Nephron (organoid): Measurements from ENCODE around the gene UBAC2.

ENCODE experiments used
- H3K27ac Mint-ChIP-seq, 3 experiments: 2 replicates each; pipeline ENCODE4 v1.8.0; 2020; ENCODE audit warnings: mixed read lengths in 3 of 3, mild to moderate bottlenecking in 2 of 3, moderate library complexity in 1 of 3
- H3K27me3 Mint-ChIP-seq: 2 replicates; pipeline ENCODE4 v1.8.0; 2021; ENCODE audit warnings: low read depth, mild to moderate bottlenecking, moderate library complexity, mixed read lengths
- H3K36me3 Mint-ChIP-seq: 2 replicates; pipeline ENCODE4 v1.8.0; 2020; ENCODE audit warnings: low read depth, mixed read lengths
- H3K4me1 Mint-ChIP-seq: 2 replicates; pipeline ENCODE4 v1.8.0; 2020; ENCODE audit warnings: mixed read lengths
- H3K4me3 Mint-ChIP-seq, 3 experiments: 2 replicates each; pipeline ENCODE4 v1.8.0; 2020; ENCODE audit warnings: mild to moderate bottlenecking in 3 of 3, mixed read lengths in 3 of 3, moderate library complexity in 2 of 3
- H3K9me3 Mint-ChIP-seq: 2 replicates; pipeline ENCODE4 v1.8.0; 2020; ENCODE audit warnings: mixed read lengths
- TF ChIP-seq, protein P1 (sequence below), 3 experiments: fragments of 200-600 bp; sonication (generic); IDR thresholded peaks; one replicate each; pipeline ENCODE4 v1.5.0; 2021; ENCODE audit warnings: antibody characterized with exemption in 3 of 3; ENCODE audit not compliant: unreplicated experiment in 3 of 3

UBAC2 gene

DNA sequence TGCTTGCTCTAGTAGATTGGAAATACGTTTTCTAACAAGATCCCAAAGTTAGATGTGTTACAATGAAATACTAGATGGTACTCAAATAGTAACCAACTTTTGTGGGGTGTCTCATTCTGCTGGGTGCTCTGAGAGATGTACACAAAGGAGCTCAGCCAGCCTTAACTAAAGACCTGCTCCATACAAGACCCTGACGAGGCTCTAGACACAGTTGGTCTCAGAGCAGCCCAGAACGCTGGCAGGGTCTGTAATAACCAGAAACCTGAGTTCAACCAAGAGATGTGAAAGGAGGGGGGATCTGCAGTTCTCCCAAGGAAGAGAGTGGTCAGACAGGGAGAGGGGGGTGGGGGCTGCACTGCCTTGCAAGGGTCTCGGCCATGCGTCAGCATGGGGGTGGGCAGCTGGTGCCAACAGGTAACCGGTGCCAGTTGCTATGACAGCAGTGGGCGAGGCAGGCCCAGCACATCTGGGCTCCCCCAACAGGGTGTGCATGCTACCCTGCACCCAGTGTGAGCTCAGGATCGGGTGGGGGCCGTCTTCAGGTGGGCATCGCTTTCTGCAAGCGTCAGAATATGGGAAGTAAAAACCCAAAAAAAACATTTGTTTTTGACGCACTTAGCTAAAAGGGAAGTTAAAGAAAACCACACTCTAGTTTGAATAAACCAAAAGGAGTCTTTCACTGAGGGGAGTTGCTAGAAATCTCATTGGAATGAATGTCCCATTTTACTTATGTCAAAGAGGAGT lies 174.5 kb downstream of the UBAC2 start:
- Mint-ChIP-seq H3K4me1 (no peaks in the 10 kb centered on the region), H3K27me3 (no peaks in the 10 kb centered on the region), H3K9me3 (no peaks in the 10 kb centered on the region), H3K4me3 (no peak overlapping the region), H3K27ac (no peak overlapping the region), H3K36me3 (peaks cover 59% of the 10 kb centered on the region)
- TF ChIP-seq, protein P1, sequence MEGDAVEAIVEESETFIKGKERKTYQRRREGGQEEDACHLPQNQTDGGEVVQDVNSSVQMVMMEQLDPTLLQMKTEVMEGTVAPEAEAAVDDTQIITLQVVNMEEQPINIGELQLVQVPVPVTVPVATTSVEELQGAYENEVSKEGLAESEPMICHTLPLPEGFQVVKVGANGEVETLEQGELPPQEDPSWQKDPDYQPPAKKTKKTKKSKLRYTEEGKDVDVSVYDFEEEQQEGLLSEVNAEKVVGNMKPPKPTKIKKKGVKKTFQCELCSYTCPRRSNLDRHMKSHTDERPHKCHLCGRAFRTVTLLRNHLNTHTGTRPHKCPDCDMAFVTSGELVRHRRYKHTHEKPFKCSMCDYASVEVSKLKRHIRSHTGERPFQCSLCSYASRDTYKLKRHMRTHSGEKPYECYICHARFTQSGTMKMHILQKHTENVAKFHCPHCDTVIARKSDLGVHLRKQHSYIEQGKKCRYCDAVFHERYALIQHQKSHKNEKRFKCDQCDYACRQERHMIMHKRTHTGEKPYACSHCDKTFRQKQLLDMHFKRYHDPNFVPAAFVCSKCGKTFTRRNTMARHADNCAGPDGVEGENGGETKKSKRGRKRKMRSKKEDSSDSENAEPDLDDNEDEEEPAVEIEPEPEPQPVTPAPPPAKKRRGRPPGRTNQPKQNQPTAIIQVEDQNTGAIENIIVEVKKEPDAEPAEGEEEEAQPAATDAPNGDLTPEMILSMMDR (IDR thresholded peaks at IDR 0.05; ENCODE audit: unreplicated experiment in 3 of 3) = no peak

DNA sequence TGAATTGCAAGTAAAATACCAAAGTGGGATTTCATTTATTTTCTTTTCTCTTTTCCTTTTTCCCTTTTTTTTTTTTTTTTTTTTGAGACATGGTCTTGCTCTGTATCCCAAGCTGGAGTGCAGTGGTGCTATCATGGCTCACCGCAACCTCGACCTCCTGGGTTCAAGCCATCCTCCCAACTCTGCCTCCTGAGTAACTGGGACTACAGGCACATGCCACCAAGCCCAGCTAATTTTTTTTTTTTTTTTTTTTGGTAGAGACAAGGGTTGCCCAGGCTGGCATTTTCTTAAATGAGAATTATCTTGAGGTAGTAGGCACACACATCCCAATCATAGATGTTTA lies 175.1 kb downstream of the UBAC2 start:
- Mint-ChIP-seq H3K4me1 (no peaks in the 10 kb centered on the region), H3K9me3 (no peaks in the 10 kb centered on the region), H3K4me3 (no peak overlapping the region), H3K27me3 (no peaks in the 10 kb centered on the region), H3K27ac (no peak overlapping the region), H3K36me3 (peaks cover 56% of the 10 kb centered on the region)
- TF ChIP-seq, protein P1 (IDR thresholded peaks at IDR 0.05; ENCODE audit: unreplicated experiment in 3 of 3) = no peak

DNA sequence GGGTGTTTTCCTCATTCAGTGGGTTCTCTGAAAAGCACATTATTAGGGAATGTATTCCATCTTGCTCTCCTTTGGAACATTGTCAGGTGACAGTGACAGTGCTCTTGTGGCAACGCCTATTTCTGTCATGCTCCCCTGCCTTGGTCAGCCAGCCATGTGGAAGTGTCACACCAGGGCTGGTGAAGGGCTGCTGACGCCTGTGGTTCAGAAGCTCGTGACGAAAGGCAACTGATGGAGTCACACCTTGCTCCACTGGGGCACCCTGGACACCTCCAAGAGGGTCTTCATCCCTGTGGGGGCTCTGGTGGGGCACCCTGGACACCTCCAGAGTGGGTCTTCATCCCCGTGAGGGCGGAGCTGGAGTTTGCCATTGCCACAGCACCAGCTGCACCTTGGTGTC lies 175.5 kb downstream of the UBAC2 start:
- H3K27me3 Mint-ChIP-seq = no peaks in the 10 kb centered on the region
- no peaks in the 10 kb centered on the region for H3K4me1 Mint-ChIP-seq
- H3K9me3 Mint-ChIP-seq = no peaks in the 10 kb centered on the region
- peaks cover 56% of the 10 kb centered on the region for H3K36me3 Mint-ChIP-seq
- no peak overlapping the region for H3K4me3 Mint-ChIP-seq
- H3K27ac Mint-ChIP-seq = no peak overlapping the region
- TF ChIP-seq, protein P1 (IDR thresholded peaks at IDR 0.05; ENCODE audit: unreplicated experiment in 3 of 3) = no peak

DNA sequence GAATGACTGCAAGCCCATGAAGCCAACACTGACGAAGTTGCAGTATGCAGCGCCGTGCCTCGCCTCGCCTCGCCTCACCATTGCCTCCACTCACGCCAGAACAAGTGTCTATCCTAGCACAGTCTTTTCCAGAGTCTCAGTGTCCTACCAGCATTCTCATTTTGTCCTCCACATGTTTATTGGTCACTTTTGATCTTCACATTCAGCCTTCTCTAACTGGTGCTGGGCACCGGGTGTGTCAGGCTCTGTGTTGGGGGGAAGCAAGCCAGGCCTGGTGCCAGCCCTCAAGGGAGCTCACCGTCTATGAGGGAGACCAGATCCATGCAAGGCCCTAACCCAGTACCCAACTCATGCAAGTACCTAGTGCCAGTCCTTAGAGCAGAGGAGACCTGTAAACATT lies 176.3 kb downstream of the UBAC2 start:
- no peaks in the 10 kb centered on the region for H3K4me1 Mint-ChIP-seq
- no peak overlapping the region for H3K27ac Mint-ChIP-seq
- no peaks in the 10 kb centered on the region for H3K9me3 Mint-ChIP-seq
- H3K36me3 Mint-ChIP-seq = peaks cover 60% of the 10 kb centered on the region
- TF ChIP-seq, protein P1 (IDR thresholded peaks at IDR 0.05; ENCODE audit: unreplicated experiment in 3 of 3) = no peak
- no peak overlapping the region for H3K4me3 Mint-ChIP-seq
- no peaks in the 10 kb centered on the region for H3K27me3 Mint-ChIP-seq

DNA sequence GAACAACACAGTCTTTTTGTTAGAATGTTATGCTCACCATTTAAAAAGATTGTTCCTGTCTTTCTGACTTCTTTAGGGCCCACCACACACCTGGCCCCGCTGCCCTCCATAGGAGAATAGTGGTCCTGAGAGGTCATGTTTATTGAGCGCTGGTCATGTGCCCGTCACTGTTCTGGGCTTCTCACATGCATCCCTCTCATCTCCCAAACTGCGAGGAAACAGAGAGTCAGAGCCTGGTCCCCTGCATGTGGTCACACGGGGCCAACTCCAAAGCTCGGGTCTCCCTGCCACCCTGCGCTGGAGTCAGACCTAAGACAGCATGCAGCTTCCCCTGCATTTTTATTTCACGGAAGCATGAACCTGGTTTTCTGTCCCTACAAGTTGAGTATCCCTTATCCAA lies 177.0 kb downstream of the UBAC2 start:
- Mint-ChIP-seq H3K4me1 (no peaks in the 10 kb centered on the region), H3K9me3 (no peaks in the 10 kb centered on the region), H3K4me3 (no peak overlapping the region), H3K27ac (no peak overlapping the region), H3K36me3 (peaks cover 54% of the 10 kb centered on the region), H3K27me3 (no peaks in the 10 kb centered on the region)
- TF ChIP-seq, protein P1 (IDR thresholded peaks at IDR 0.05; ENCODE audit: unreplicated experiment in 3 of 3) = no peak
